ENCODE data around the gene MGARP. TPM values are rescaled to one million over a fixed set of nuclear protein-coding genes. Genes with fewer than 3 reads are reported as not detected.

MGARP gene
- total and polyA plus RNA-seq, 2 experiments from 2014 or later: 2.4 to 4.1 TPM

DNA sequence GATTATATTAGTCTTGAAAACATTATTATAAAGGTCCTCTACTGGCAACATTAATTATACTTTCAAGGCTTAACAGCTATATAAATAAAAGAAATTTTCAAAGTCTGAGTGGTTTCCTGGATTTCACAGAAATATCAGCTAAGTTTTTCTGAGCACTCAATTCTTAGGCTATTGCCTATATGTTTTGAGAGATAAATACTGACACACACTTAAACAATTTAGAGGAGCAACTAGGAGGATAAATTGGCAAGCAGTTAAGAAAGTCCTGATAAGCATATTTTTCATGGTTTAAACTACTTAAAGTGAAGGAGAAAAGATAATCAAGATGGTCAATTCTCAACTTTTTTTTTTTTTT lies 2.7 kb upstream of the MGARP start (continued):
- TF ChIP-seq ZNF114 (CRISPR knock-in tag; IDR thresholded peaks at IDR 0.05) (no peak), NANOG (IDR thresholded peaks at IDR 0.05; ENCODE audit: borderline replicate concordance) (no peak), STAT1 (IDR thresholded peaks at IDR 0.05; ENCODE audit: unreplicated experiment) (no peak)
- TF ChIP-seq, protein P1, sequence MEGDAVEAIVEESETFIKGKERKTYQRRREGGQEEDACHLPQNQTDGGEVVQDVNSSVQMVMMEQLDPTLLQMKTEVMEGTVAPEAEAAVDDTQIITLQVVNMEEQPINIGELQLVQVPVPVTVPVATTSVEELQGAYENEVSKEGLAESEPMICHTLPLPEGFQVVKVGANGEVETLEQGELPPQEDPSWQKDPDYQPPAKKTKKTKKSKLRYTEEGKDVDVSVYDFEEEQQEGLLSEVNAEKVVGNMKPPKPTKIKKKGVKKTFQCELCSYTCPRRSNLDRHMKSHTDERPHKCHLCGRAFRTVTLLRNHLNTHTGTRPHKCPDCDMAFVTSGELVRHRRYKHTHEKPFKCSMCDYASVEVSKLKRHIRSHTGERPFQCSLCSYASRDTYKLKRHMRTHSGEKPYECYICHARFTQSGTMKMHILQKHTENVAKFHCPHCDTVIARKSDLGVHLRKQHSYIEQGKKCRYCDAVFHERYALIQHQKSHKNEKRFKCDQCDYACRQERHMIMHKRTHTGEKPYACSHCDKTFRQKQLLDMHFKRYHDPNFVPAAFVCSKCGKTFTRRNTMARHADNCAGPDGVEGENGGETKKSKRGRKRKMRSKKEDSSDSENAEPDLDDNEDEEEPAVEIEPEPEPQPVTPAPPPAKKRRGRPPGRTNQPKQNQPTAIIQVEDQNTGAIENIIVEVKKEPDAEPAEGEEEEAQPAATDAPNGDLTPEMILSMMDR (conservative IDR thresholded peaks at IDR 0.05; ENCODE audit: low read depth in 2 of 2): no peak

DNA sequence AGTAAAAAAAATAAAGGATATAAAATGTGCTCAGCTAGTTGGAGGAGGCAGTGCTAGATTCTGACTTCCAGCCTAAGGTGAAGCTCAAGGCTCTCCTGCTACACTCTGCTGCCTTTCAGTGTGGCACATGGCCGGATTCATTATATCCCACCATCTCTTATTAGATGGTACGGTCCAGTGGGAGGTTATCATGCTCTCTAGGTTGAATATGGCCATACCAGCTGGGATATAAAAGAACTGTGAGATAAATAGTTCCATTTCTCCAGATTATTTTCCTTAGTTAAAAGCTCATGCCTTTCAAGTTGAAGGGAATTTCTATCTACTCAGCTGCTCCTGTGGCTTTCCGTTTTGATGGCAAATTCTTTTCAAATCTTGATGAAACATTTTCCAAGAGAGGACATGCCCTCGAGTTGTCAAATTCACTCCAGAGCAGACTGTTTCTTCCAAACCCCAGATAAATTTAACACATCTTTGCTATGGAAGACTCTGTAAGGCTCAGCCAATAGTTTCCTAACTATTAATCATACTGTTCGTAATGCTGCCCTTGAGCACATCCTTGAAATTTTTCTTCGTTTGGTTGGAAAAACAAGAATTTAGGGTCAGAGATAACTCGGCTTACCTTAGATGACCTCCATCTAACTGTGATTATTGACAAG lies 2.2 kb upstream of the MGARP start:
- Histone ChIP-seq H3K4me2 (no peak overlapping the region), H3K79me2 (replicated peaks; ENCODE audit: insufficient read depth) (no peaks in the 10 kb centered on the region), H2AFZ (no peak overlapping the region), H3K36me3 (ENCODE audit: insufficient read depth) (no peaks in the 10 kb centered on the region), H3K27ac (ENCODE audit: low read depth) (no peak overlapping the region), H4K20me1 (replicated peaks; ENCODE audit: insufficient read depth) (no peaks in the 10 kb centered on the region), H3K27me3 (ENCODE audit: insufficient read depth) (peaks cover 51% of the 10 kb centered on the region), H3K4me3 (no peak overlapping the region), H3F3A (replicated peaks; ENCODE audit: low read depth) (peaks cover 12% of the 10 kb centered on the region), H3K4me1 (ENCODE audit: insufficient read depth) (no peaks in the 10 kb centered on the region; the same call in 1 of the 2 replicates), H3K9me2 (ENCODE audit: insufficient read depth) (0 out of 2 replicates have a peak, but pooled peaks cover 2% of the 10 kb centered on the region)
- ATAC-seq (no peak), DNase-seq (ENCODE audit: low spot score) (no peak)
- H3K27ac Mint-ChIP-seq: no peak overlapping the region
- peaks cover 5% of the 10 kb centered on the region; the same call in 2 of the 3 replicates for H3K36me3 Mint-ChIP-seq (ENCODE audit: low read depth)
- peaks cover 36% of the 10 kb centered on the region for H3K27me3 Mint-ChIP-seq (ENCODE audit: insufficient read depth, low read depth, poor library complexity)
- peaks cover 10% of the 10 kb centered on the region for H3K4me1 Mint-ChIP-seq
- H3K4me3 Mint-ChIP-seq: no peak overlapping the region
- peaks cover 12% of the 10 kb centered on the region for H3K9me3 Mint-ChIP-seq
- TF ChIP-seq CREB1 (CRISPR knock-in tag; IDR thresholded peaks at IDR 0.05; ENCODE audit: low read depth): no peak
- no peak for TF ChIP-seq EZH2phosphoT487 (IDR thresholded peaks at IDR 0.05; ENCODE audit: unreplicated experiment)
- TF ChIP-seq, protein P2, sequence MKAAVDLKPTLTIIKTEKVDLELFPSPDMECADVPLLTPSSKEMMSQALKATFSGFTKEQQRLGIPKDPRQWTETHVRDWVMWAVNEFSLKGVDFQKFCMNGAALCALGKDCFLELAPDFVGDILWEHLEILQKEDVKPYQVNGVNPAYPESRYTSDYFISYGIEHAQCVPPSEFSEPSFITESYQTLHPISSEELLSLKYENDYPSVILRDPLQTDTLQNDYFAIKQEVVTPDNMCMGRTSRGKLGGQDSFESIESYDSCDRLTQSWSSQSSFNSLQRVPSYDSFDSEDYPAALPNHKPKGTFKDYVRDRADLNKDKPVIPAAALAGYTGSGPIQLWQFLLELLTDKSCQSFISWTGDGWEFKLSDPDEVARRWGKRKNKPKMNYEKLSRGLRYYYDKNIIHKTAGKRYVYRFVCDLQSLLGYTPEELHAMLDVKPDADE (IDR thresholded peaks at IDR 0.05): no peak
- TF ChIP-seq NANOG (IDR thresholded peaks at IDR 0.05; ENCODE audit: borderline replicate concordance): no peak
- TF ChIP-seq STAT1 (IDR thresholded peaks at IDR 0.05; ENCODE audit: unreplicated experiment): no peak
- no peak for TF ChIP-seq EZH2 (IDR thresholded peaks at IDR 0.05; ENCODE audit: low read depth, unreplicated experiment)
- TF ChIP-seq ZNF331 (CRISPR knock-in tag; IDR thresholded peaks at IDR 0.05; ENCODE audit: low read depth): no peak
- no peak for TF ChIP-seq ZNF114 (CRISPR knock-in tag; IDR thresholded peaks at IDR 0.05)
- TF ChIP-seq, protein P3, sequence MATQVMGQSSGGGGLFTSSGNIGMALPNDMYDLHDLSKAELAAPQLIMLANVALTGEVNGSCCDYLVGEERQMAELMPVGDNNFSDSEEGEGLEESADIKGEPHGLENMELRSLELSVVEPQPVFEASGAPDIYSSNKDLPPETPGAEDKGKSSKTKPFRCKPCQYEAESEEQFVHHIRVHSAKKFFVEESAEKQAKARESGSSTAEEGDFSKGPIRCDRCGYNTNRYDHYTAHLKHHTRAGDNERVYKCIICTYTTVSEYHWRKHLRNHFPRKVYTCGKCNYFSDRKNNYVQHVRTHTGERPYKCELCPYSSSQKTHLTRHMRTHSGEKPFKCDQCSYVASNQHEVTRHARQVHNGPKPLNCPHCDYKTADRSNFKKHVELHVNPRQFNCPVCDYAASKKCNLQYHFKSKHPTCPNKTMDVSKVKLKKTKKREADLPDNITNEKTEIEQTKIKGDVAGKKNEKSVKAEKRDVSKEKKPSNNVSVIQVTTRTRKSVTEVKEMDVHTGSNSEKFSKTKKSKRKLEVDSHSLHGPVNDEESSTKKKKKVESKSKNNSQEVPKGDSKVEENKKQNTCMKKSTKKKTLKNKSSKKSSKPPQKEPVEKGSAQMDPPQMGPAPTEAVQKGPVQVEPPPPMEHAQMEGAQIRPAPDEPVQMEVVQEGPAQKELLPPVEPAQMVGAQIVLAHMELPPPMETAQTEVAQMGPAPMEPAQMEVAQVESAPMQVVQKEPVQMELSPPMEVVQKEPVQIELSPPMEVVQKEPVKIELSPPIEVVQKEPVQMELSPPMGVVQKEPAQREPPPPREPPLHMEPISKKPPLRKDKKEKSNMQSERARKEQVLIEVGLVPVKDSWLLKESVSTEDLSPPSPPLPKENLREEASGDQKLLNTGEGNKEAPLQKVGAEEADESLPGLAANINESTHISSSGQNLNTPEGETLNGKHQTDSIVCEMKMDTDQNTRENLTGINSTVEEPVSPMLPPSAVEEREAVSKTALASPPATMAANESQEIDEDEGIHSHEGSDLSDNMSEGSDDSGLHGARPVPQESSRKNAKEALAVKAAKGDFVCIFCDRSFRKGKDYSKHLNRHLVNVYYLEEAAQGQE (IDR thresholded peaks at IDR 0.05; ENCODE audit: unreplicated experiment): no peak
- TF ChIP-seq, protein P1 (conservative IDR thresholded peaks at IDR 0.05; ENCODE audit: low read depth in 2 of 2): no peak
